GM10248 (cell line): ENCODE results near the gene AMACR.

Experiments used
- CTCF ChIA-PET: fragments of 300-600 bp; sonication (Branson Sonifier 250); formaldehyde crosslinking; extraction: SDS; loops from one replicate; lab custom pipeline; 2021; ENCODE audit warnings: antibody characterized with exemption; lab: Yijun Ruan, JAX
- POLR2A ChIA-PET: fragments of 350-650 bp; sonication (Branson Sonifier 250); formaldehyde crosslinking; extraction: SDS; loops from one replicate; lab custom pipeline; 2020; ENCODE audit warnings: antibody characterized with exemption; lab: Yijun Ruan, JAX
- DNase-seq: peaks from one replicate; pipeline ENCODE4 v3.0.0; 2012; ENCODE audit errors: extremely low spot score
- CTCF ChIP-seq: IDR thresholded peaks from 2 replicates; pipeline ENCODE4 v1.5.1; 2012; ENCODE audit warnings: mild to moderate bottlenecking, low read depth; ENCODE audit errors: extremely low read depth, missing control alignments, control extremely low read depth

AMACR gene

GRCh38 chr5:34017254-34017653 is 9.4 kb upstream of the AMACR start:
- ChIA-PET CTCF (interaction anchor here (1.3 to 1.4 kb wide), 3 partner anchors 11 to 125 kb away, joined by 3 to 4 read pairs (median 3); partner anchors contain the start of gene ADAMTS12), POLR2A (no interaction called here)
- DNase-seq: no peak
- no peak for TF ChIP-seq CTCF

GRCh38 chr5:34016750-34017149 is 8.9 kb upstream of the AMACR start:
- CTCF ChIA-PET: interaction anchor here (0.6 to 1.4 kb wide), 3 partner anchors 12 to 125 kb away, joined by 3 read pairs; partner anchors contain the start of gene ADAMTS12
- no peak for TF ChIP-seq CTCF
- POLR2A ChIA-PET: no interaction called here
- no peak for DNase-seq

GRCh38 chr5:34016222-34016621 is 8.4 kb upstream of the AMACR start:
- TF ChIP-seq CTCF: no peak

GRCh38 chr5:34015120-34015822 is 7.4 kb upstream of the AMACR start:
- CTCF ChIA-PET: interaction anchor here (1.1 to 1.2 kb wide), 2 partner anchors 11 to 80 kb away, joined by 3 read pairs; no protein-coding TSS in a partner anchor
- no peak for DNase-seq
- TF ChIP-seq CTCF: no peak
- POLR2A ChIA-PET: no interaction called here

More at GRCh38 chr5:34016222-34016621, 8.4 kb upstream of the AMACR start:
- ChIA-PET POLR2A (no interaction called here), CTCF (interaction anchor here (0.6 to 1.4 kb wide), 4 partner anchors 12 to 124 kb away, joined by 3 read pairs; partner anchors contain the start of gene ADAMTS12)
- no peak for DNase-seq

- no peak for TF ChIP-seq CTCF
- DNase-seq: no peak
- ChIA-PET POLR2A (no interaction called here), CTCF (interaction anchor here (1.2 kb wide), 1 partner anchor 10 kb away, joined by 3 read pairs; no protein-coding TSS in a partner anchor)
These were observed 6.8 kb upstream of the AMACR start for GRCh38 chr5:34014626-34015025.

- DNase-seq: no peak
- TF ChIP-seq CTCF: no peak
- ChIA-PET POLR2A (no interaction called here), CTCF (interaction anchor here (1.5 to 2.1 kb wide), 2 partner anchors 13 to 16 kb away, joined by 6 to 7 read pairs; no protein-coding TSS in a partner anchor)
These were observed 5.7 kb upstream of the AMACR start for GRCh38 chr5:34013547-34013946.
